ENCODE measurements around the gene CCRL2.

GRCh38 chr3:46414739-46415138 is 7.7 kb downstream of the CCRL2 start:
- TF ChIP-seq MTA3 (IDR thresholded peaks at IDR 0.05; ENCODE audit: borderline replicate concordance) (no peak), ZNF24 (IDR thresholded peaks at IDR 0.05) (no peak), EGR1 (conservative IDR thresholded peaks at IDR 0.05) (no peak), ZBTB1 (CRISPR knock-in tag; IDR thresholded peaks at IDR 0.05; ENCODE audit: borderline replicate concordance, low read depth) (no peak), HDAC2 (IDR thresholded peaks at IDR 0.05) (no peak), ELF1 (tag; IDR thresholded peaks at IDR 0.05) (no peak), TAF9B (IDR thresholded peaks at IDR 0.05; ENCODE audit: partially characterized antibody) (no peak), JUN (IDR thresholded peaks at IDR 0.05; ENCODE audit: borderline replicate concordance, low read depth, low read length) (no peak), JUN (CRISPR knock-in tag; IDR thresholded peaks at IDR 0.05; ENCODE audit: borderline replicate concordance) (no peak)
- TF ChIP-seq, protein P1, sequence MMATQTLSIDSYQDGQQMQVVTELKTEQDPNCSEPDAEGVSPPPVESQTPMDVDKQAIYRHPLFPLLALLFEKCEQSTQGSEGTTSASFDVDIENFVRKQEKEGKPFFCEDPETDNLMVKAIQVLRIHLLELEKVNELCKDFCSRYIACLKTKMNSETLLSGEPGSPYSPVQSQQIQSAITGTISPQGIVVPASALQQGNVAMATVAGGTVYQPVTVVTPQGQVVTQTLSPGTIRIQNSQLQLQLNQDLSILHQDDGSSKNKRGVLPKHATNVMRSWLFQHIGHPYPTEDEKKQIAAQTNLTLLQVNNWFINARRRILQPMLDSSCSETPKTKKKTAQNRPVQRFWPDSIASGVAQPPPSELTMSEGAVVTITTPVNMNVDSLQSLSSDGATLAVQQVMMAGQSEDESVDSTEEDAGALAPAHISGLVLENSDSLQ (IDR thresholded peaks at IDR 0.05): no peak
- TF ChIP-seq, protein P2, sequence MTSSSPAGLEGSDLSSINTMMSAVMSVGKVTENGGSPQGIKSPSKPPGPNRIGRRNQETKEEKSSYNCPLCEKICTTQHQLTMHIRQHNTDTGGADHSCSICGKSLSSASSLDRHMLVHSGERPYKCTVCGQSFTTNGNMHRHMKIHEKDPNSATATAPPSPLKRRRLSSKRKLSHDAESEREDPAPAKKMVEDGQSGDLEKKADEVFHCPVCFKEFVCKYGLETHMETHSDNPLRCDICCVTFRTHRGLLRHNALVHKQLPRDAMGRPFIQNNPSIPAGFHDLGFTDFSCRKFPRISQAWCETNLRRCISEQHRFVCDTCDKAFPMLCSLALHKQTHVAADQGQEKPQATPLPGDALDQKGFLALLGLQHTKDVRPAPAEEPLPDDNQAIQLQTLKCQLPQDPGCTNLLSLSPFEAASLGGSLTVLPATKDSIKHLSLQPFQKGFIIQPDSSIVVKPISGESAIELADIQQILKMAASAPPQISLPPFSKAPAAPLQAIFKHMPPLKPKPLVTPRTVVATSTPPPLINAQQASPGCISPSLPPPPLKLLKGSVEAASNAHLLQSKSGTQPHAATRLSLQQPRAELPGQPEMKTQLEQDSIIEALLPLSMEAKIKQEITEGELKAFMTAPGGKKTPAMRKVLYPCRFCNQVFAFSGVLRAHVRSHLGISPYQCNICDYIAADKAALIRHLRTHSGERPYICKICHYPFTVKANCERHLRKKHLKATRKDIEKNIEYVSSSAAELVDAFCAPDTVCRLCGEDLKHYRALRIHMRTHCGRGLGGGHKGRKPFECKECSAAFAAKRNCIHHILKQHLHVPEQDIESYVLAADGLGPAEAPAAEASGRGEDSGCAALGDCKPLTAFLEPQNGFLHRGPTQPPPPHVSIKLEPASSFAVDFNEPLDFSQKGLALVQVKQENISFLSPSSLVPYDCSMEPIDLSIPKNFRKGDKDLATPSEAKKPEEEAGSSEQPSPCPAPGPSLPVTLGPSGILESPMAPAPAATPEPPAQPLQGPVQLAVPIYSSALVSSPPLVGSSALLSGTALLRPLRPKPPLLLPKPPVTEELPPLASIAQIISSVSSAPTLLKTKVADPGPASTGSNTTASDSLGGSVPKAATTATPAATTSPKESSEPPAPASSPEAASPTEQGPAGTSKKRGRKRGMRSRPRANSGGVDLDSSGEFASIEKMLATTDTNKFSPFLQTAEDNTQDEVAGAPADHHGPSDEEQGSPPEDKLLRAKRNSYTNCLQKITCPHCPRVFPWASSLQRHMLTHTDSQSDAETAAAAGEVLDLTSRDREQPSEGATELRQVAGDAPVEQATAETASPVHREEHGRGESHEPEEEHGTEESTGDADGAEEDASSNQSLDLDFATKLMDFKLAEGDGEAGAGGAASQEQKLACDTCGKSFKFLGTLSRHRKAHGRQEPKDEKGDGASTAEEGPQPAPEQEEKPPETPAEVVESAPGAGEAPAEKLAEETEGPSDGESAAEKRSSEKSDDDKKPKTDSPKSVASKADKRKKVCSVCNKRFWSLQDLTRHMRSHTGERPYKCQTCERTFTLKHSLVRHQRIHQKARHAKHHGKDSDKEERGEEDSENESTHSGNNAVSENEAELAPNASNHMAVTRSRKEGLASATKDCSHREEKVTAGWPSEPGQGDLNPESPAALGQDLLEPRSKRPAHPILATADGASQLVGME (CRISPR knock-in tag; IDR thresholded peaks at IDR 0.05): no peak
- TF ChIP-seq, protein P3, sequence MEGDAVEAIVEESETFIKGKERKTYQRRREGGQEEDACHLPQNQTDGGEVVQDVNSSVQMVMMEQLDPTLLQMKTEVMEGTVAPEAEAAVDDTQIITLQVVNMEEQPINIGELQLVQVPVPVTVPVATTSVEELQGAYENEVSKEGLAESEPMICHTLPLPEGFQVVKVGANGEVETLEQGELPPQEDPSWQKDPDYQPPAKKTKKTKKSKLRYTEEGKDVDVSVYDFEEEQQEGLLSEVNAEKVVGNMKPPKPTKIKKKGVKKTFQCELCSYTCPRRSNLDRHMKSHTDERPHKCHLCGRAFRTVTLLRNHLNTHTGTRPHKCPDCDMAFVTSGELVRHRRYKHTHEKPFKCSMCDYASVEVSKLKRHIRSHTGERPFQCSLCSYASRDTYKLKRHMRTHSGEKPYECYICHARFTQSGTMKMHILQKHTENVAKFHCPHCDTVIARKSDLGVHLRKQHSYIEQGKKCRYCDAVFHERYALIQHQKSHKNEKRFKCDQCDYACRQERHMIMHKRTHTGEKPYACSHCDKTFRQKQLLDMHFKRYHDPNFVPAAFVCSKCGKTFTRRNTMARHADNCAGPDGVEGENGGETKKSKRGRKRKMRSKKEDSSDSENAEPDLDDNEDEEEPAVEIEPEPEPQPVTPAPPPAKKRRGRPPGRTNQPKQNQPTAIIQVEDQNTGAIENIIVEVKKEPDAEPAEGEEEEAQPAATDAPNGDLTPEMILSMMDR (IDR thresholded peaks at IDR 0.05 in 2 of 3, conservative IDR thresholded peaks at IDR 0.05 in 1 of 3; ENCODE audit: insufficient read depth in 2 of 3, low read depth in 1 of 3, low read length in 3 of 3): no peak
- TF ChIP-seq, protein P4, sequence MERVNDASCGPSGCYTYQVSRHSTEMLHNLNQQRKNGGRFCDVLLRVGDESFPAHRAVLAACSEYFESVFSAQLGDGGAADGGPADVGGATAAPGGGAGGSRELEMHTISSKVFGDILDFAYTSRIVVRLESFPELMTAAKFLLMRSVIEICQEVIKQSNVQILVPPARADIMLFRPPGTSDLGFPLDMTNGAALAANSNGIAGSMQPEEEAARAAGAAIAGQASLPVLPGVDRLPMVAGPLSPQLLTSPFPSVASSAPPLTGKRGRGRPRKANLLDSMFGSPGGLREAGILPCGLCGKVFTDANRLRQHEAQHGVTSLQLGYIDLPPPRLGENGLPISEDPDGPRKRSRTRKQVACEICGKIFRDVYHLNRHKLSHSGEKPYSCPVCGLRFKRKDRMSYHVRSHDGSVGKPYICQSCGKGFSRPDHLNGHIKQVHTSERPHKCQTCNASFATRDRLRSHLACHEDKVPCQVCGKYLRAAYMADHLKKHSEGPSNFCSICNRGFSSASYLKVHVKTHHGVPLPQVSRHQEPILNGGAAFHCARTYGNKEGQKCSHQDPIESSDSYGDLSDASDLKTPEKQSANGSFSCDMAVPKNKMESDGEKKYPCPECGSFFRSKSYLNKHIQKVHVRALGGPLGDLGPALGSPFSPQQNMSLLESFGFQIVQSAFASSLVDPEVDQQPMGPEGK (CRISPR knock-in tag; IDR thresholded peaks at IDR 0.05; ENCODE audit: borderline replicate concordance): no peak
